Myocyte (in vitro differentiated cells): ENCODE results near the gene CYP2D6. TPM values are rescaled to one million over a fixed set of nuclear protein-coding genes. Genes with fewer than 3 reads are reported as not detected.
"Not testable (repeated sequence)": the region's sequence is repeated elsewhere in the genome, so short reads cannot be mapped to it uniquely, and the experiment has no call there.

Experiments
- DNase-seq: peaks from one replicate; pipeline ENCODE4 v3.0.0-alpha.2; 2012; ENCODE audit warnings: low read depth
- polyA plus RNA-seq: library from polyadenylated mRNA; unstranded; fragments of >200 nt; gene quantifications from one replicate; pipeline ENCODE4 v1.2.1, GENCODE V29; 2012; ENCODE audit warnings: missing spikeins
- total RNA-seq: library from RNA; depleted of rRNA; stranded (reverse); fragments of >200 nt; gene quantifications from 2 replicates; pipeline ENCODE4 v1.2.3, GENCODE V29; 2014

CYP2D6 gene
- total RNA-seq, result not detected in 2 replicates
- 0.64 TPM for polyA plus RNA-seq

GRCh38 chr22:42130639-42131431, at the start of gene CYP2D6:
TSS of gene CYP2D6 (minus strand) at chr22:42130810. CDS start at chr22:42130791, 19 bp downstream.
- not testable (repeated sequence) for DNase-seq

- peak; percentile 97 for DNase-seq
Observed at GRCh38 chr22:42179616-42180015, 49.0 kb upstream of the CYP2D6 start.

- DNase-seq, result no peak
Observed at GRCh38 chr22:42178910-42179519, 48.4 kb upstream of the CYP2D6 start.

GRCh38 chr22:42177891-42178336, 47.3 kb upstream of the CYP2D6 start:
- DNase-seq, result no peak

- no peak for DNase-seq
Observed at GRCh38 chr22:42176255-42176915, 45.8 kb upstream of the CYP2D6 start.

- DNase-seq, result no peak
Observed at GRCh38 chr22:42174062-42174461, 43.5 kb upstream of the CYP2D6 start.

- no peak for DNase-seq
Observed at GRCh38 chr22:42173183-42173926, 42.7 kb upstream of the CYP2D6 start.

GRCh38 chr22:42172773-42173172, 42.2 kb upstream of the CYP2D6 start:
- peak; percentile 43 for DNase-seq

- no peak for DNase-seq
Observed at GRCh38 chr22:42171946-42172719, 41.5 kb upstream of the CYP2D6 start.

GRCh38 chr22:42171417-42171816, 40.8 kb upstream of the CYP2D6 start:
- no peak for DNase-seq

GRCh38 chr22:42170946-42171345, 40.3 kb upstream of the CYP2D6 start:
- DNase-seq, result no peak

- DNase-seq, result peak; percentile 68
Observed at GRCh38 chr22:42169055-42169469, 38.5 kb upstream of the CYP2D6 start.

GRCh38 chr22:42168476-42168875, 37.9 kb upstream of the CYP2D6 start:
- DNase-seq, result no peak

GRCh38 chr22:42167066-42167465, 36.5 kb upstream of the CYP2D6 start:
- DNase-seq, result no peak

- DNase-seq, result no peak
Observed at GRCh38 chr22:42164901-42165300, 34.3 kb upstream of the CYP2D6 start.

GRCh38 chr22:42163515-42163914, 32.9 kb upstream of the CYP2D6 start:
- DNase-seq, result no peak

- no peak for DNase-seq
Observed at GRCh38 chr22:42162728-42163489, 32.3 kb upstream of the CYP2D6 start.

GRCh38 chr22:42160830-42161696, 30.5 kb upstream of the CYP2D6 start:
- DNase-seq, result no peak

GRCh38 chr22:42160251-42160650, 29.6 kb upstream of the CYP2D6 start:
- DNase-seq, result no peak
